Measurements from ENCODE around the gene PIP5K1C. TPM values are rescaled to one million over a fixed set of nuclear protein-coding genes. Genes with fewer than 3 reads are reported as not detected.

Gene PIP5K1C
- total RNA-seq, 1 donor from 2014 or later = 75.7 TPM

DNA sequence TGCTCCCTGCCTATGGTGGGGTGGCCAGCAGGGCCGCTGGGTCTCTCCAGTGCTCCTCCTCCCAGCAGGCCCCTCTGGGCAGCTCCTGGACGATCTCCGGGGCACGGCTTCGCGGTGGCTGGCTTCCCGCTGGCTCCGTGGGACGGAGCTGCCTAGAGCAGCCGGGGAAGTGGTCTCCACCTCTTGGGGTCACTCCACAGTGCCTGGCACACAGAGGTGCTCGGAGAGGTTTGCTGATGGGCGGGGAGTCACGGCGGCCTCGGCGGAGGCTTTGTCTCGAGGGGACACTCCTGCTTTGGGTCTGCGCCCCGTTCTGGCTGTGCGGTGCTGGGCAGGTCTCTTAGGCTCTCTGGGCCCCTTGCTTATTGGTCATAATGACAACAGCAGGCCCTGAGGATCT is 63.8 kb downstream of the PIP5K1C start:
- peaks cover 12% of the 10 kb centered on the region for H3K36me3 Mint-ChIP-seq (ENCODE audit: unreplicated experiment)
- H3K27me3 Mint-ChIP-seq (ENCODE audit: unreplicated experiment) = no peaks in the 10 kb centered on the region
- H3K4me3 Mint-ChIP-seq (ENCODE audit: unreplicated experiment) = no peak overlapping the region
- H3K9me3 Mint-ChIP-seq (ENCODE audit: unreplicated experiment) = no peaks in the 10 kb centered on the region
- no peak overlapping the region for H3K27ac Mint-ChIP-seq (ENCODE audit: unreplicated experiment)
- no peaks in the 10 kb centered on the region for H3K4me1 Mint-ChIP-seq (ENCODE audit: unreplicated experiment)
- TF ChIP-seq, protein P1, sequence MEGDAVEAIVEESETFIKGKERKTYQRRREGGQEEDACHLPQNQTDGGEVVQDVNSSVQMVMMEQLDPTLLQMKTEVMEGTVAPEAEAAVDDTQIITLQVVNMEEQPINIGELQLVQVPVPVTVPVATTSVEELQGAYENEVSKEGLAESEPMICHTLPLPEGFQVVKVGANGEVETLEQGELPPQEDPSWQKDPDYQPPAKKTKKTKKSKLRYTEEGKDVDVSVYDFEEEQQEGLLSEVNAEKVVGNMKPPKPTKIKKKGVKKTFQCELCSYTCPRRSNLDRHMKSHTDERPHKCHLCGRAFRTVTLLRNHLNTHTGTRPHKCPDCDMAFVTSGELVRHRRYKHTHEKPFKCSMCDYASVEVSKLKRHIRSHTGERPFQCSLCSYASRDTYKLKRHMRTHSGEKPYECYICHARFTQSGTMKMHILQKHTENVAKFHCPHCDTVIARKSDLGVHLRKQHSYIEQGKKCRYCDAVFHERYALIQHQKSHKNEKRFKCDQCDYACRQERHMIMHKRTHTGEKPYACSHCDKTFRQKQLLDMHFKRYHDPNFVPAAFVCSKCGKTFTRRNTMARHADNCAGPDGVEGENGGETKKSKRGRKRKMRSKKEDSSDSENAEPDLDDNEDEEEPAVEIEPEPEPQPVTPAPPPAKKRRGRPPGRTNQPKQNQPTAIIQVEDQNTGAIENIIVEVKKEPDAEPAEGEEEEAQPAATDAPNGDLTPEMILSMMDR (IDR thresholded peaks at IDR 0.05) = no peak
- no peak for DNase-seq (ENCODE audit: extremely low spot score, unreplicated experiment)

DNA sequence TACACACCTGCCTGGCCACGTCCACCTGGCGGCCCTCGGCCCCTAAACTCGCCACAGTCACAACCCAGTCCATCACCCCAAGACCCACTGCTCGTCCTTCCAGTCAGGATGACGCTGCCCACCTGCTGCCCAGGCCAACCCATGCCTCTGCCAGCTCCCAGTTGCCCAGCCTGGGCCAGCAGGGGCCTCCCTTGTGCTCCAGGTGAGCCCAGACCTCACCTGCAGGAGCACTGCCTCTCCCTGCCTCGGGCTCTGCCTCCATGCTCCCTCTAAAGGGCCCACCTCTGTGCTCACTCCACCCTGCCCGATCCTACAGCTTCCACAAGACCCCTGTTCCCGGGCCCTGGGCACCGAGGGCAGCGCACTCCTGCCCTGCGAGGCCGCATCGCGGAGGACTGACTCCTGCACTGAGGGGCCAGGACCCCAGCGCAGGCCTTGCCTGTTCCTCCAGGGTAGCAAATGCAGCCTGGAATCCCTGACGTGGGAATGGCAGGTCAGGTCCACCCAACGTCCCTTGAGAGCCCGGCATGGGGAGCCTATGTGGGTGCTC is 65.7 kb downstream of the PIP5K1C start:
- no peak overlapping the region for H3K27ac Mint-ChIP-seq (ENCODE audit: unreplicated experiment)
- H3K27me3 Mint-ChIP-seq (ENCODE audit: unreplicated experiment) = no peaks in the 10 kb centered on the region
- H3K4me3 Mint-ChIP-seq (ENCODE audit: unreplicated experiment) = no peak overlapping the region
- H3K9me3 Mint-ChIP-seq (ENCODE audit: unreplicated experiment) = no peaks in the 10 kb centered on the region
- H3K4me1 Mint-ChIP-seq (ENCODE audit: unreplicated experiment) = no peaks in the 10 kb centered on the region
- TF ChIP-seq, protein P1 (IDR thresholded peaks at IDR 0.05) = no peak
- DNase-seq (ENCODE audit: extremely low spot score, unreplicated experiment) = no peak
- H3K36me3 Mint-ChIP-seq (ENCODE audit: unreplicated experiment) = peaks cover 13% of the 10 kb centered on the region

- H3K27me3 Mint-ChIP-seq (ENCODE audit: unreplicated experiment) = no peaks in the 10 kb centered on the region
- no peak overlapping the region for H3K4me3 Mint-ChIP-seq (ENCODE audit: unreplicated experiment)
- H3K36me3 Mint-ChIP-seq (ENCODE audit: unreplicated experiment) = peaks cover 6% of the 10 kb centered on the region
- H3K9me3 Mint-ChIP-seq (ENCODE audit: unreplicated experiment) = no peaks in the 10 kb centered on the region
- no peaks in the 10 kb centered on the region for H3K4me1 Mint-ChIP-seq (ENCODE audit: unreplicated experiment)
- no peak for DNase-seq (ENCODE audit: extremely low spot score, unreplicated experiment)
- no peak overlapping the region for H3K27ac Mint-ChIP-seq (ENCODE audit: unreplicated experiment)
- TF ChIP-seq, protein P1 (IDR thresholded peaks at IDR 0.05) = no peak
Observed at GRCh38 chr19:3633559-3633988, 66.7 kb downstream of the PIP5K1C start.

DNA sequence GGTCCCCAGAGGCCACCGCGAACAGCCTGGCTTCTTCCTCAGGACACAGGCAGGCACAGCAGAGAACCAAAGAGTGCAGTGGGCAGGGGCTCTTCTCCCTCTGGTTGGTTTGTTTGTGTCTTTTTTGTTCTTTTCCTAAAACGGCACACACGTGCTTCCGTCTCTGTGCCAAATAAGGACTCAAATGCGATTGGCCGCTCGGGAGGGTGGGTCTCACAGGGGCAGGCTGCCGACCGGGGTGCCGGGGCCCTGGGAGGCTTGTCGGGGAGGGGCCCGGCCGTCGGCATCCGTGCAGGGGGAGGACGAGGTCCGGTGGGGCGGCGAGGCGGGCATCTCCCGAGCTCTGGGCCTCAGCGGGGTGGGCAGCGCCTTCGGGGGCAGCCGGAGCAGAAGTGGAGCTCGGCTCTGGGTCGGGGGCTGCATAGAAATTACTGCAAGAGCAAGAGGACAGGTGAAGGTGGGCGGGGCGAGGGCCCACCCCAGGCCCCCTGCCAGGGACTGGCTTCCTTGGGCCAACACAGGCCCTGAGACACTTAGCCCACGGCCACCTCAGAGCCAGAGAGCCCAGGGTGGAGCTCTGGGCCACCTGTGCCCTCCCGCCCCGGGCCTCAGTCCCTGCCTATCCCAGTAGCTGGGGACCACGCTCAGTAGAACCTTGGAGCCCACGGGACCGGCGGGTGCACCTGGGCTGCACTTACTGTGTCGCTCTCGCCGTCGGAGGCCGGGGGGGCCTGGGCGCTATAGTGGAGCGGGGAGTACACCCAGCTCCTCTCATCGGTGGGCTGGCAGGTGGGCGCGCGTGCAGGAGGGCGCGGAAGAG is 67.3 kb downstream of the PIP5K1C start:
- TF ChIP-seq, protein P1 (IDR thresholded peaks at IDR 0.05) = no peak
- Mint-ChIP-seq H3K9me3 (ENCODE audit: unreplicated experiment) (no peaks in the 10 kb centered on the region), H3K27me3 (ENCODE audit: unreplicated experiment) (no peaks in the 10 kb centered on the region), H3K36me3 (ENCODE audit: unreplicated experiment) (peaks cover 4% of the 10 kb centered on the region), H3K27ac (ENCODE audit: unreplicated experiment) (no peak overlapping the region), H3K4me3 (ENCODE audit: unreplicated experiment) (no peak overlapping the region), H3K4me1 (ENCODE audit: unreplicated experiment) (no peaks in the 10 kb centered on the region)
- DNase-seq (ENCODE audit: extremely low spot score, unreplicated experiment) = no peak

GRCh38 chr19:3632098-3632497 is 68.2 kb downstream of the PIP5K1C start:
- Mint-ChIP-seq H3K27ac (ENCODE audit: unreplicated experiment) (no peak overlapping the region), H3K9me3 (ENCODE audit: unreplicated experiment) (no peaks in the 10 kb centered on the region), H3K4me1 (ENCODE audit: unreplicated experiment) (peaks cover 1% of the 10 kb centered on the region), H3K36me3 (ENCODE audit: unreplicated experiment) (peaks cover 4% of the 10 kb centered on the region), H3K4me3 (ENCODE audit: unreplicated experiment) (no peak overlapping the region), H3K27me3 (ENCODE audit: unreplicated experiment) (no peaks in the 10 kb centered on the region)
- no peak for DNase-seq (ENCODE audit: extremely low spot score, unreplicated experiment)
- TF ChIP-seq, protein P1 (IDR thresholded peaks at IDR 0.05) = no peak
